Measurements from ENCODE around the gene RASAL1. TPM values are rescaled to one million over a fixed set of nuclear protein-coding genes. Genes with fewer than 3 reads are reported as not detected.

RASAL1 gene
- total RNA-seq, 2 experiments from 2014 or later: 1.2 to 2.7 TPM

DNA sequence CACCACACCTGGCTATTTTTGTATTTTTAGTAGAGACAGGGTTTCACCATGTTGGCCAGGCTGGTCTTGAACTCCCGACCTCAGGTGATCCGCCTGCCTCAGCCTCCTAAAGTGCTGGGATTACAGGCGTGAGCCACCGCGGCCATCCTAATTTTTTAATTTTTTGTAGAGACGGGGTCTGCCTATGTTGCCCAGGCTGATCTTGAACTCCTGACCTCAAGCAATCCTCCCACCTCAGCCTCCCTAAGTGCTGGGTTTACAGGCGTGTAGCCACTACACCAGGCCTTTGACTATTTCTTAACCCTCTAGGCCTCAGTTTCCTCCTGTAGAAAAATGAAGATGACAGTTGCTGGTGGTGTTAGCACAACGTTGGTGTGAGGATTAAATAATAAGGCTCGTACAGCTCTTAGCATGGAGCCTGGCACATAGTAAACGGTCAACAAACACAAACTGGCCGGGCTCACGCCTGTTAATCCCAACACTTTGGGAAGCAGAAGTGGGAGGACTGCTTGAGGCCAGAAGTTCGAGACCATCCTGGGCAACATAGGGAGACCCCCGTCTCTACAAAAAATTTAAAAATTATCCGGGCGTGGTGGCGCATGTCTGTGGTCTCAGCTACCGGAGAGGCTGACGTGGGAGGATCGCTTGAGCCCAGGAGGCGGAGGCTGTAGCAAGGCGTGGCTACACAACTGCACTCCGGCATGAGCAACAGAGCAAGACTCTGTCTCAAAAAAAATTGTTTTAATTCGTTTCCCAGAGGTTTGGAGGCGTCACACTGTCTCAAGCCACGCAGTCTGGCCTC lies 48.7 kb upstream of the RASAL1 start:
- H3K27ac ChIP-seq (ENCODE audit: low read depth in 1 of 2, low read length in 2 of 2): peak overlapping the region; percentile 95 to 96
- TF ChIP-seq, protein P1, sequence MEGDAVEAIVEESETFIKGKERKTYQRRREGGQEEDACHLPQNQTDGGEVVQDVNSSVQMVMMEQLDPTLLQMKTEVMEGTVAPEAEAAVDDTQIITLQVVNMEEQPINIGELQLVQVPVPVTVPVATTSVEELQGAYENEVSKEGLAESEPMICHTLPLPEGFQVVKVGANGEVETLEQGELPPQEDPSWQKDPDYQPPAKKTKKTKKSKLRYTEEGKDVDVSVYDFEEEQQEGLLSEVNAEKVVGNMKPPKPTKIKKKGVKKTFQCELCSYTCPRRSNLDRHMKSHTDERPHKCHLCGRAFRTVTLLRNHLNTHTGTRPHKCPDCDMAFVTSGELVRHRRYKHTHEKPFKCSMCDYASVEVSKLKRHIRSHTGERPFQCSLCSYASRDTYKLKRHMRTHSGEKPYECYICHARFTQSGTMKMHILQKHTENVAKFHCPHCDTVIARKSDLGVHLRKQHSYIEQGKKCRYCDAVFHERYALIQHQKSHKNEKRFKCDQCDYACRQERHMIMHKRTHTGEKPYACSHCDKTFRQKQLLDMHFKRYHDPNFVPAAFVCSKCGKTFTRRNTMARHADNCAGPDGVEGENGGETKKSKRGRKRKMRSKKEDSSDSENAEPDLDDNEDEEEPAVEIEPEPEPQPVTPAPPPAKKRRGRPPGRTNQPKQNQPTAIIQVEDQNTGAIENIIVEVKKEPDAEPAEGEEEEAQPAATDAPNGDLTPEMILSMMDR (IDR thresholded peaks at IDR 0.05): no peak
- no peaks in the 10 kb centered on the region for H3K27me3 Mint-ChIP-seq
- ATAC-seq (ENCODE audit: poor library complexity): peak; percentile 73
- no peaks in the 10 kb centered on the region for H3K9me3 ChIP-seq (ENCODE audit: control insufficient read depth in 1 of 2, insufficient read depth in 1 of 2, low read length in 2 of 2)
- no peak for DNase-seq
- CTCF ChIA-PET: interaction anchor here (0.6 to 3.6 kb wide), 2 partner anchors 10 to 13 kb away, joined by 5 to 19 read pairs; no protein-coding TSS in a partner anchor
- POLR2A ChIA-PET: interaction anchor here (0.7 to 2.6 kb wide), 9 partner anchors 9 to 246 kb away, joined by 3 to 24 read pairs (median 4); partner anchors contain the start of genes OAS2, OAS3 and TPCN1
- H3K4me3 ChIP-seq (ENCODE audit: low read length): peak overlapping the region; percentile 94
- peaks cover 52% of the 10 kb centered on the region for H3K4me1 ChIP-seq (ENCODE audit: insufficient read depth, low read length)
- no peaks in the 10 kb centered on the region for H3K9me3 Mint-ChIP-seq
- intact Hi-C loops (cut with DNase I, micrococcal nuclease): loop anchor here (2.0 to 10.0 kb wide), 4 partner anchors 23 to 1499 kb away; partner anchors contain the start of genes ACAD10 (in 1 of the 2), BRAP (in 1 of the 2) and TPCN1 (in 1 of the 2)
- peaks cover 33% of the 10 kb centered on the region for H3K36me3 ChIP-seq (ENCODE audit: insufficient read depth, low read length)
- peak overlapping the region; percentile 99 for H3K27ac Mint-ChIP-seq
- peaks cover 39% of the 10 kb centered on the region for H3K4me1 Mint-ChIP-seq (ENCODE audit: low read depth)
- peaks cover 63% of the 10 kb centered on the region for H3K36me3 Mint-ChIP-seq (ENCODE audit: low read depth)
- no peaks in the 10 kb centered on the region for H3K27me3 ChIP-seq (ENCODE audit: control insufficient read depth in 1 of 2, insufficient read depth in 2 of 2, low read length in 2 of 2)
- H3K4me3 Mint-ChIP-seq: peak overlapping the region; percentile 97

DNA sequence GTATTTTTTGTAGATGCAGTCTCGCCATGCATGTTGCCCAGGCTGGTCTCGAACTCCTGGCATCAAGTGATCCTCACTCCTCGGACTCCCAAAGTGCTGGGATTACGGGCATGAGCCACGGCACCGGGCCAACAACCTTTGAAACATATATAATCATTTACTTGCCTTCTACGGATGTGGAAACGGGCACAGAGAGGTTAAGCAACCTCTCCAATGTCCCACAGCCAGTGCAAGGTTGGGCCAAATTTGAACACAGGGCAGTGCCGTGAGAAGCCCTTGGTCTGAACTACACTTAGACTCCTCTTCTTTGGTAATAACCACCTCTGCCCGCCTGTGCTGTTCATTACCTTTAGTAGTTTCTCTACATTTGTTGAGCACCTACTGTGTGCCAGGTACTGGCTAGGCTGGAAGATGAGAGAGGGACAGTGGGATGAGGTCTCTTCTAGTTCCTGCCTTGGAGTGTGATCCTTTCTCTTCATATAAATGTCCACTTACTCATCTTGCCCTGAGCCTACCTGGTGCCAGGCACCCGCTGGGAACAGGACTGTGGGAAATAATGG lies 47.5 kb upstream of the RASAL1 start:
- peaks cover 72% of the 10 kb centered on the region for H3K36me3 Mint-ChIP-seq (ENCODE audit: low read depth)
- Histone ChIP-seq H3K4me3 (ENCODE audit: low read length) (no peak overlapping the region), H3K9me3 (ENCODE audit: control insufficient read depth in 1 of 2, insufficient read depth in 1 of 2, low read length in 2 of 2) (no peaks in the 10 kb centered on the region), H3K27me3 (ENCODE audit: control insufficient read depth in 1 of 2, insufficient read depth in 2 of 2, low read length in 2 of 2) (no peaks in the 10 kb centered on the region), H3K36me3 (ENCODE audit: insufficient read depth, low read length) (peaks cover 45% of the 10 kb centered on the region), H3K27ac (ENCODE audit: low read depth in 1 of 2, low read length in 2 of 2) (peak overlapping the region in 1 of 2 donors; percentile 7), H3K4me1 (ENCODE audit: insufficient read depth, low read length) (peaks cover 52% of the 10 kb centered on the region)
- no peaks in the 10 kb centered on the region for H3K9me3 Mint-ChIP-seq
- H3K27me3 Mint-ChIP-seq: no peaks in the 10 kb centered on the region
- ChIA-PET CTCF (interaction anchor here (3.6 kb wide), 1 partner anchor 9 kb away, joined by 19 read pairs; no protein-coding TSS in a partner anchor), POLR2A (no interaction called here)
- peaks cover 36% of the 10 kb centered on the region for H3K4me1 Mint-ChIP-seq (ENCODE audit: low read depth)
- intact Hi-C loops (cut with DNase I, micrococcal nuclease): loop anchor here in 1 of 2 experiments (10.0 kb wide), 1 partner anchor 1498 kb away; the partner anchor contains the start of genes ACAD10 and BRAP
- H3K27ac Mint-ChIP-seq: peak overlapping the region; percentile 99
- H3K4me3 Mint-ChIP-seq: peak overlapping the region; percentile 66
- TF ChIP-seq, protein P1 (IDR thresholded peaks at IDR 0.05): no peak
- no peak for DNase-seq
- no peak for ATAC-seq (ENCODE audit: poor library complexity)

DNA sequence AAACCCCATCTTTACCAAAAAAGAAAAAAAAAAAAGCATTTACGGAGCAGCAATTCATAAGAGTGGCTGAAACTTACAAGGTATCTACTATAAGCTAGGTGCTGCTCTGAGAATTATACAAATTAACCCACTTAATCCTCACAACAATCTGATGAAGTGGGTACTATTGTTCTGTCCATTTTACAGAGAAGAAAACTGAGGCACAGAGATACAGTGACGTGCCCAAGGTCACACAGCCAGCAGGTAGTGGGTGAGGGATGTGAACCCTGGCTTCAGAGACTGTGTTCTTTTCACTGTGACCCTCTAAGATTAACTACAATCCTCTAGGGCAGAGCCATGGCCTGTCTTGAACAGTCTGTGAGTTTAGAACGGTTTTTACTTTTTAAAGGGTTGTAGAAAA lies 46.4 kb upstream of the RASAL1 start:
- H3K27ac ChIP-seq (ENCODE audit: low read depth in 1 of 2, low read length in 2 of 2): no peak overlapping the region
- peaks cover 45% of the 10 kb centered on the region for H3K4me1 ChIP-seq (ENCODE audit: insufficient read depth, low read length)
- no peak overlapping the region for H3K4me3 ChIP-seq (ENCODE audit: low read length)
- intact Hi-C loops (cut with DNase I, micrococcal nuclease): loop anchor here in 1 of 2 experiments (10.0 kb wide), 1 partner anchor 1497 kb away; the partner anchor contains the start of genes ACAD10 and BRAP
- ATAC-seq (ENCODE audit: poor library complexity) (no peak), DNase-seq (no peak)
- no peaks in the 10 kb centered on the region for H3K9me3 Mint-ChIP-seq
- H3K4me3 Mint-ChIP-seq: no peak overlapping the region
- no peaks in the 10 kb centered on the region for H3K27me3 Mint-ChIP-seq
- no peaks in the 10 kb centered on the region for H3K9me3 ChIP-seq (ENCODE audit: control insufficient read depth in 1 of 2, insufficient read depth in 1 of 2, low read length in 2 of 2)
- H3K4me1 Mint-ChIP-seq (ENCODE audit: low read depth): peaks cover 31% of the 10 kb centered on the region
- H3K36me3 ChIP-seq (ENCODE audit: insufficient read depth, low read length): peaks cover 56% of the 10 kb centered on the region
- H3K27ac Mint-ChIP-seq: peak overlapping the region; percentile 63
- TF ChIP-seq, protein P1 (IDR thresholded peaks at IDR 0.05): no peak
- no peaks in the 10 kb centered on the region for H3K27me3 ChIP-seq (ENCODE audit: control insufficient read depth in 1 of 2, insufficient read depth in 2 of 2, low read length in 2 of 2)
- POLR2A ChIA-PET: no interaction called here
- peaks cover 79% of the 10 kb centered on the region for H3K36me3 Mint-ChIP-seq (ENCODE audit: low read depth)
- CTCF ChIA-PET: no interaction called here

Measured in CD4-positive, alpha-beta T cell (primary cell).